Fibroblast of mammary gland (primary cell): ENCODE data around the gene DDX55.
"Not testable (repeated sequence)": the region's sequence is repeated elsewhere in the genome, so short reads cannot be mapped to it uniquely, and the experiment has no call there.

Experiments used
- DNase-seq: peaks from one replicate; pipeline ENCODE4 v3.0.0-alpha.2; 2010; ENCODE audit warnings: low read depth
- H3K4me3 ChIP-seq: 2 replicates; pipeline ENCODE4 v1.5.1; 2011; ENCODE audit warnings: low read depth, mild to moderate bottlenecking, low read length, moderate library complexity; ENCODE audit not compliant: control insufficient read depth
- CTCF ChIP-seq: conservative IDR thresholded peaks from 2 replicates; pipeline ENCODE4 v1.5.1; 2011; ENCODE audit warnings: low read depth, low read length, inconsistent platforms; ENCODE audit not compliant: control insufficient read depth, insufficient read depth

Gene DDX55

GRCh38 chr12:123576611-123577010 lies 25.3 kb upstream of the DDX55 start:
- no peak overlapping the region for H3K4me3 ChIP-seq
- no peak for TF ChIP-seq CTCF
- peak; percentile 28 for DNase-seq

GRCh38 chr12:123578243-123578642 lies 23.7 kb upstream of the DDX55 start:
- no peak overlapping the region for H3K4me3 ChIP-seq
- no peak for TF ChIP-seq CTCF
- DNase-seq = no peak

GRCh38 chr12:123578829-123579228 lies 23.1 kb upstream of the DDX55 start:
- DNase-seq, H3K4me3 ChIP-seq: not testable (repeated sequence)

DNA sequence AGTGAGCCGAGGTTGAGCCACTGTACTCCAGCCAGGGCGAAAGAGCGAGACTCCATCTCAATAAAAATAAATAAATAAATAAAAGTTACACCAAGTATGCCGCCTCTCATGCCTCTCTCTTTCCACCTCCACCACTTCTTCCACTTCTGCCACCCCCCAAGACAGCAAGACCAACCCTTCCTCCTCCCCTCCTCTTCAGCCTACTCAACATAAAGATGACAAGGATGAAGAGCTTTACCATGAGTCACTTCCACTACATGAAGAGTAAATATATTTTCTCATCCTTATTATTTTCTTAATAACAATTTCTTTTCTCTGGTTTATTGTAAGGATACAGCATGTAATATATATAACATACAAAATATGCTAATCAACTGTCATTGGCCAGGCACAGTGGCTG lies 21.1 kb upstream of the DDX55 start:
- H3K4me3 ChIP-seq = no peak overlapping the region
- no peak for TF ChIP-seq CTCF
- DNase-seq = no peak

DNA sequence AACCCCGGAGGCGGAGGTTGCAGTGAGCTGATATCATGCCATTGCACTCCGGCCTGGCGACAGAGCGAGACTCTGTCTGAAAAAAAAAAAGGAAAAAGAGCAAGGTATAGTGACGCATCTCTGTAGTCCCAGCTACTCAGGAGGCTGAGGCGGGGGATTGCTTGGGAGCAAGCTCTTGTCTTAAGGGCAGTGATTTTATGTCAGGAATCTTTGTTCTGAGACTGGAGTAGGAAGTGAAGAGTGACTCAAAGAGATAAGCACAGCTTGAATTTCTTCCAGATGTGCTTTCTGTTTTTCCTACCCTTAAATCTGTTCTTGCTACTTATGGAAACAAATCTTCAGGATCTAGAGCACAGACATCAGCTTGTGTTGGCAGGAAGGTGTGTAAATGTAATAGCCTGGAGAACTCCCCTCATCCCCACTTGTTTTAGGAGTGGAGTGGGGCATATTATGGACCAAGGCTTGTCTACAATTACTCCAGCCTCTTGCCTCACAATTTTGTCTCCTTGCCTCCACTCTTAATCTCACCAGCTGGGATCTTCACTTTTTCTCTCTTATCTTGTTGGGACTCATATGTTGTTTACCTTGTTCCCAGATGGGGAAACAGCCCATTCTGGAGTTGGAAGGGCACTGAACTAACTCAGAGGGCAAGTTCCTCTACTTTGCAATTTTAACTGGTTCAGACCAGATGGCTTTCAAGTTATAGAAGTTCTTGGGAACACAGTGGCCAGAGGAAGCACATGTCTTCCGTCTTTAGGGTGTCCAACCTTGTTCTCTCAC lies 10.0 kb upstream of the DDX55 start:
- peak; percentile 42 for DNase-seq
- TF ChIP-seq CTCF = no peak
- H3K4me3 ChIP-seq = no peak overlapping the region

DNA sequence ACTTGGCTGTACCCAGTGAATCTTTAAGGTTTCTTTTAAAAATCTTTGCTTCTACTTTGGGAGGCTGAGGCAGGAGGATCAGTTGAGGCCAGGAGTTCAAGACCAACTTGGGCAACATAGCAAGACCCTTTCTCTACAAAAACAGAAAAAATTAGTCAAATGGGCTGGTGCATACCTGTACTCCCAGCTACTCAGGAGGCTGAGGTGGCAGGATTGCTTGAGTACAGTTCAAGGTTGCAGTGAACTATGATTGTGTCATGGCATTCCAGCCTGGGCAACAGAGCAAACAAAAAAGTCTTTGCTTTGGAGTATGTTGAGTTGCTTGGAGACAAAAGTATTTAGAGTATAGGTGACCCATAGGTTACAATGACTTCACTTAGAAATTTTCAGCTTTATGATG lies 6.2 kb upstream of the DDX55 start:
- no peak for TF ChIP-seq CTCF
- H3K4me3 ChIP-seq = no peak overlapping the region
- DNase-seq = no peak

DNA sequence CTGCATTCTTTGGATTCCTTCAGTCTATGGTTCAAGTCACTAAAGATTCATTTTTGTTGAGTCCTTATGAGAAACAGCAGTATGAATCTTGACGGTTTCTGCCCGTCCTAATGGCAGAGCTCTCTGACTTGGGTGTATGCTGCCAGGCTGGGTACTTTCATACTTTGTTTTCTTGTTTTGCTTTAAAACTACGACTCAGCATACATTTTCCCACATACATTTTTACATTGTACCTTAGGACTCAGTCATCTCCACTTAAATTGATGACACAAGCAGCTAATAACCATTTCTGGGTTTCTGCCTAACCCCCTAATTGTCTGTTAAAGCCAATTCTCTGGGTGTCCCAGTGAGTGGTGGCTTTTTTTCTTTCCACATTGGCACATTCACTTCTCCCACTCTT lies 4.8 kb upstream of the DDX55 start:
- no peak overlapping the region for H3K4me3 ChIP-seq
- TF ChIP-seq CTCF = no peak
- DNase-seq = no peak
